Activated T-cell treated with anti-CD3 and anti-CD28 coated beads for 24 hours (primary cell): ENCODE measurements around the gene HPGD.
"Not testable (repeated sequence)": the region's sequence is repeated elsewhere in the genome, so short reads cannot be mapped to it uniquely, and the experiment has no call there.

Experiments
- DNase-seq: peaks from one replicate; pipeline ENCODE4 v3.0.0-alpha.2; 2020; ENCODE audit warnings: low read depth

HPGD gene

DNA sequence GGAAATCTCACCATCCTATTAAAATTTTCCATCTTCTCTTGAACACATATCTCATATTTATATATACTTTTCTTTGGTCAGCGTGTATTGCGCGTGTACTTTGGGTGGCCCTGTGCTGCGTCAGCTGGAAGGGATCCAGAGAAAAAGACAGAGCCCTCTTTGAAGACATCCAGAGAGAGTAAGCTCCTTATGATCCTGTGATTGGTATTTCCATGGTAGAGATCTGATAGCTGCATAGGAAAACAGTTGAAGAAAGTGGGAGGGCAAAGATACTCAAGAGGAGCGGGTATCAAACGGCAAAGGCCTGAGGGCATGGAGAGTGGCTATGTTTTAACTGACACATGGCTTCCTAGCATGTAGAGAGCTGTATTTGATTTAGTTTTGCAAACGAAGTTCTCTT, 4.4 kb upstream of the HPGD start:
- no peak for DNase-seq

DNA sequence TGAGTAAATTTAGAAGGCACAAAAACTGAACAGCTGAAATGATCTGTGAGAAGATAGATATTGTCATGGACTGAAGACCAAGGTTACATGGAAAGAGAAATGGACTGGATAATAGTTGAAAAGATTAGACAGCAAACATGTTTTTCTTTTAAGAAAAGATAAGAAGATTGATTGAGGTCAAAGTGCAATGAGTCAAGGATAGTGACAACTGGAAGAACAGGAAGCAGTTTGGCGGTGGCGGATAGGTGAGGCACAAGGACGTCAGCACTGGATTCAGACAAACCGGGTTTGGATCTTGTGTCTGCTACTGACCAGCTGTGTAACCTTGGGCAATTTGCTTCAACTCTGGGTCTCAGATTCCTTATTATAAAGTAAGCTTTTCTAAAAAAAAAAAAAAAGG, 2.0 kb upstream of the HPGD start:
- no peak for DNase-seq

DNA sequence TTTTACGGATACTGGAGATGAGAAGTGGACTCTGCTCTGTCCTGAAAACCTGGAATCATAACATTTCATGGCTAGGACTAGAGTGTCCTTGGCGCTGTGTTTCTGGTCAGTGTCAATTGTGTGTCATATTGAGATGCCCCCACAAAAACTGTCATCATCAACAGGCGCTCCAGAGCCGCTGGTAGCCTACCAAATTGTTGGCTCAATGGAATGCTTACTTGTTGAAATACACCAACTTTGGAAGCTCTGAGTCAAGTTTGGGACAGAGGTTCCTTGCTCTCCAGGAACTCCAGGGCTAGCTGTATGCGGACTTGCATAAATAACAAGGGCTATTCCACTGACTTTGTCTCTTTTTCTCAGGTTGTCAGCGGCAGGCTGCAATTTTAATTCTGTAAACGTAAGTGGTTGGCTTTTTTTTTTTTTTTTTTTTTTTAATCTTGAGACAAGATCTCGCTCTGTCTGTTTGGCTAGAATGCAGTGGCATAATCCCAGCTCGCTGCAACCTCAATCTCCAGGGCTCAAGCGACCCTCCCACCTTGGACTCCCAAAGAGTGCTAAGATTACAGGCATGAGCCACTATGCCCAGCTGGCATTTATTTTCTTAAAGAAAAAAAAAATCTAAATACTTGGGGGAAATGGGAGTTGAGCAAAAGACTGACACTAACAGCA, 871 bp upstream of the HPGD start:
- DNase-seq, result no peak

DNA sequence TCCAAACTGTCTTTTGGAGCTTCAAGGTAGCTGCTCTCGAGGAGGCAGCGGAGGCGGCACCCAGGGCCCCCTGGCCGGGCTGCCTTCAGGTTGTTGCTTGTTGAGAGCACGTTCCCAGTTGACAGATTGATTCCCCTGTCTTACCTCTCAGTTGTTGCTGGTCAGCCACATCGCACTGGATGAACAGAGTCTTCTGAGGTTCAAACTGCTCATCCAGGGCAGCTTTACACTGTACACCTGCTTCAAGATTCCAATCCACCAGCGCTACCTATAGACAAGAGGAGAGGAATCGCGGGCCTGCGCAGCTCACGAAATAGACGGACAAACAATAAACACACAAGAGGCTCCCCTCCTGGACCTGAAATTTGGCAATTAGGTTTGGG, 497 bp downstream of the HPGD start:
- DNase-seq, result no peak

DNA sequence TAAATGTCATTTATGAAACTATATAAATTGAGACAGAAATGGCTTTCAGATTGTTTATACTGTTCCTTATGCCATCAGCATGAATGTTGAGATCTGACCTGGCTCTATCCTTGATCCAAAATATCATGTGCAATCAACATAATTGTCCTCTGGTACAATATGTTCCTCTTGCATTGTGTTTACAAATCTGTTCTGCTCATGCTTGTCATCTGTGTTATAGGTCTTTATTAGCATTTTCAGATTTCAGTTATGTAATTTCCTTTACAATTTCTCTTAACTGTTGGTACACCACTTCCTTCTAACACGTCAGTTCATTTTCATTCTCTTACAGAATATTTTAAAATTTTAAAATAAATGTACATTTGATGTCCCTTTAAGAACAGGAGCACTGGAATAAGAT, 1.6 kb downstream of the HPGD start:
- no peak for DNase-seq

DNA sequence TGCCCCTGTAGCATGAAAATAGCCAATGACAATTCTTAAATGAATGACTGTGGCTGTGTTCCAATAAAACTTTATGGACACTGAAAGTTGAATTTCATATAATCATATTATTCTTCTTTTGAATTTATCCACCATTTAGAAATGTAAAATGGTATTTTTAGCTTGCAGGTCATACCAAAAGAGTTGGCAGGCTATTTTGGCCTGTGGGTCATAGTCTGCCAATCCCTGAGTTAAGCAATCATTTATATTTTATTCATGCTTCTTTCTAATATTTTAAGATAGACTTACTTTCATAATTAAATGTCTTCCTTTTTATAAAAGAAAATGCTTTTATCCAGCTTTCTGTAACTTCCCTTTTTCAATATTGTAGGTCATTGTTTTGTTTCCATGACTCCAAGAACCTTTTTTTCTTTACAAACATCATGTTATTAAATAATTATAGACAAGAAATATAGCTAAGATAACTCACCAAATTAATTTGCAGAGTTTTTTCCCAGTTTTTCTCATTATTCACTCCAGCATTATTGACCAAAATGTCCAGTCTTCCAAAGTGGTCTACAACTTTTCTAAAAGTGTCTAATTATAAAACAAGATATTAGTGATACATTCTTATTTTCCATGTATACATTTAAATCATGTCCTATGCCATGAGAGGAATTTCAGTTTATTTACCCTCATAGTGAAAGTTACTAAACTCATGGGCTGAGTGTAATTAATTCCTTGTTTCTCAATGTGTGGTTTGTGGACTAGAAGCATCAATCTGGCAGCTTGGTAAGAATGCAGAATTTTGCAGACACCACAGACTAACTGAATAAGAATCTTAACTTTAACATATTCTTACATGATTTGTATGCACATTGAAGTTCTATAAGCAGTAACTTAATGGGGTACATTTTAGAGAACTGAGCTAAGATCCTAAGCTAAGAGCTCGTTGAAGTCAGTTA, 4.5 kb downstream of the HPGD start:
- DNase-seq, result no peak

DNA sequence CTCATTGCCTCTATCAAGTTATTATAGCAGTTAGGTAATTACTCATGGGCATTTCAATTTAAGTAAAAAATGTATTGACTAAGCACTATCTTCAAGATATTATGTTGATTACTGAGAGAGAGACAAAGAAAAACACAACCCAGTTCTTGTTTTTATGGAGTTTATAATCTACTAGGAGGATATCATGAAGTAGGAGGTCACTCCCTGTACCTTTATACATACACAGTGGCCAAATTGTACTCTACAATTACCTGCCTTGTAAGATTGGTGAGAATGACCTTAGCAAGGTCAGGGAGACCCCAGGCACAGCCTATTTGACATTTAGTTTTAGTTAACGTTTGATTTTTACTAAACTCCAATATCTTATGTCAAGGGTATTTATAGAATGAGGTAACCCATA, 5.5 kb downstream of the HPGD start:
- no peak for DNase-seq

DNA sequence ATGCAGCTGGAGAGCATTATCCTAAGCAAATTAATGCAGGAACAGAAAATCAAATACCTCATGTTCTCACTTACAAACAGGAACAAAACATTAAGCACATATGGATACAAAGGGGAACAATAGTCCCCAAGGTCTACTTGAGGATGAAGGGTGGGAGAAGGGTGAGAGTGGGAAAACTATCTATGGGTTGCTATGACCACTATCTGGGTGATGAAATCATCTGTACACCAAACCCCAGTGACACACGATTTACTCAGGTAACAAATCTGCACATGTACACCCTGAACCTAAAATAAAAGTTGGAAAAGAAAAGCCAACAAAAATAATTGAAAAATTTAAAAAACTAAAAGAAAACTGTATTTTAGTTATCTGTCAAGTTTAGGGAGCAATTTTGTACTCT, 5.9 kb downstream of the HPGD start:
- DNase-seq, result no peak

DNA sequence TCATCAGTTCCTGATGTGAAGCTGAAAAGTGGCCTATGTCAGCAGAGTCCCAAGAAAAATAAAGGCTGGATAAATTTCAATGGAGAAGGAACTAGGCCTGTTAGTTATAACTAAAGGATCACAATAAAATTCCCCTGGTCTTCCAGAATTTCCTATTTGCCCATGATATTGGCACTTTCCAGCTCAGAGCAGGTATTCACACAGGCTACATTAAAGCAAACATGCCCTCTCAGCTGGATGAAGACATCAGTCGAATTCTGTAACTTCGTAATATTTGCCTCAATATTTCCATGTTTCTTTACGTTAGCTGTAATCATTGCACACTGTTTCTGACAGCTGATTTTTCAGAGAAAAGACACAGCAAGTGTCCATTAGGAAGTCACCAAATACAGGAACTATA, 9.5 kb downstream of the HPGD start:
- no peak for DNase-seq

DNA sequence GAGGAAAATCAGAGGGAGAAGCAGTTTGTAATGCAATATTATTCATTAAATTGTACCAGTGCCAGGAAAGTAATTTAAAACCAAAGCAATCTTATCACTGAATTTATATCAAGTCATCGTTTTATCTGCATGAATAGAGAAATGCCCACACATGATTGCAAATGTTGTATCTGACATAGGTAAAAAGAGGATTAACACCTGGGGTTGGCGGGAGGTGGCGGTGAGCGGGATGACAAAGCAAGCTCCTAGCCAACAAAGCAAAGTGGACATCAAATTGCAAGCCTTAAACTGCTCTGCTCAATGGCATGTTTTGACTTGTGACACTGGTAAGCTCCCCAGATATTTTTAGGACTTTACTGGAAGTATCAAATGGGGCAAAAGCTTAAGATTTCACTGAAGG, 16.4 kb downstream of the HPGD start:
- no peak for DNase-seq

DNA sequence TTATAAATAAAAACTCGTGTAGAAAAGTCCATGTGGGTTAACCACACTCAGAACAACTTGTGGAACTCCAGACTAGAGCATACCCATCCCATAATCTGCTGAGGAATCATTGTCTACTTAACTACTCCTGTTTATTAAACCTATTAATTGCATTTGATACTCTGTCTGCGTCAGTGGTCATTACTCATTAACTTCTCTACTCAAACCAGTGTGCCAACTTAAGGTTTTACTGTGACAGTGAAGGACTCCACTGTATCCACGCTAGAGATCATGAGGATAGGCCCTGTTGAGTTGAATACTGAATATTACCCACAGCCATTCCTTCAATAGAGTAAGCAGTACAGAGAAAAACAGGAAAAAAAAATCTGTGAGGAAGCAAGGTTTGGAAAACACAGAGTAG, 17.3 kb downstream of the HPGD start:
- DNase-seq, result no peak

DNA sequence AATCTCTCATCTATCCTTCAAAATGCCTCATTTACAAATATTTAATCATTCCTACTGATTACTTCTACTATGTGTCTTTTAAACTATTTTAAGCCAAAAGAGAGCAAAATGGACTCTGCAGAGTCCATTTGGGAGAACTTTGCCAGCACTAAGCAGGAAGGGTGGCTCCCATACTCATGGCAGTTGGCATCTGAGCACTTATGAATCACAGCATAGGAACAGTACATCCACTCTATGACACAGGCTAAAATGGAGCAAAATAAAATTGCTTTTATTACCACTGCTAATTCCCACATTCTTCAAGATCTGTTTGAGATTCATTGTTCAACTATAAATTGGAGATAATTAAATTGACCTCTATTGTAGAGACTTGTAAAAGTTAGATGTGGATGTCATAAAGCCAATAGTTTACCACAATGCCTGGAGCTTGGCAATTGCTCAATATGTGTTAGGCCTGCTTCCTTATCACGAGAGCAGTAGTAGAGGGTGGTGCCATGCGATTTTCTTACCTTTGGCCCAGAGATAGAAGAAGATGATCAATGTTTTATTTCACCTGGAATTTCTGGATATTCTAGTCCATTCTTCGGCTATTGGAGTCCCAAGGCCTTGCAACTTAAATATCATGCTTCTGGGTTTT, 19.1 kb downstream of the HPGD start:
- DNase-seq, result no peak

DNA sequence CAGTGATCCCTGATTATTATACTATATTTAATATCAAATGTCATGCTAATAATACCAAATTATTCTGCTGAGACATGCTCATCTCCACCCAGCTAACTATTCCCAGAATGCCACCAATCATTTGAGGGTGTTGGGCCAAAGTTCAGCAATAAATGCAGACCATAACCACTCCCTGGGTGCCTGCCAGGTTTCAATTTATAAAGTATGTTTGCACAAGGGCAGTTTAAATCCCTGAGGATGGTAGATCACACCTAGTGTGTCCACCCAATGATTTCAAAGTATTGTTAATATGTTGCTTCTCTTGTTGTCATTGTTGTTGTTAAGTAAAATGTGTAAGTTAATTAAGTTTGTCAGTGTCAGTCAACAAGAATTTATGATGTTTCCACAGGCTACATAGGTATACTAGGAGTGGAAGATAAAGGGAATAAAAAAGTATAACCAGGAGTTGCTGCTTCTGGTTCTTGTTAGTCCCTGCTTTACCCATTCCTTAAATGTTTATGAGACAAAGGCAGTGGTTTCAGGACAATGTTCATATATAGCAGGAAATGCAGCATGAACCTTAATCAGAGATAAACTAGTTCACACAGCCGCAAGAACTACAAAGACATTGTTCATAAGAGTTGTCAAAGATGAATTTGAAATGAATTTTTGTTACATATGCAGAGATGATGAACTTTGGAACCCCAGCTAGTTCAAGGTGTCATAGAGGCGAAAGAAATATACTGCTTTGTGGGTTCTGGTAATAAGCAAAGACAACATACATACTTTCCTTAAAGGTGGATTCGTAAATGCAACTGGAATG, 25.5 kb downstream of the HPGD start:
- no peak for DNase-seq

DNA sequence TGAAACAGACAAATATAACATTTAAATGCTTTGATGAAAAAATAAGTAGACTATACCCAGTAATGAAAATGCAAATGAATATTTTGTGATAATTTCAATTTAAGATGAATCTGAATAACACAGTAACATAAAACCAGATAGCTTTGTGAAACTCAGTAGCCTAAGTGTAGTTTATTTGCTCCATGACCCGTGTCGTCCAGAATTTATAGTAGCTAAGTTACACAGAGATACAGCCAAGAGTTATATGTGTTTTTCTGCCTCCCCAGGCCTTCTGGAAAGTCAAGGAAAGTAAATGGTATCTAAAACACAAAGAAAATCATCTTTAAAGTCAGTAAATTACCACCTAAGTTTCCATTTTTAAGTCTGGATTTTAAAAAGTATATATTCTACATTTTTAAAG, 26.7 kb downstream of the HPGD start:
- DNase-seq, result no peak

DNA sequence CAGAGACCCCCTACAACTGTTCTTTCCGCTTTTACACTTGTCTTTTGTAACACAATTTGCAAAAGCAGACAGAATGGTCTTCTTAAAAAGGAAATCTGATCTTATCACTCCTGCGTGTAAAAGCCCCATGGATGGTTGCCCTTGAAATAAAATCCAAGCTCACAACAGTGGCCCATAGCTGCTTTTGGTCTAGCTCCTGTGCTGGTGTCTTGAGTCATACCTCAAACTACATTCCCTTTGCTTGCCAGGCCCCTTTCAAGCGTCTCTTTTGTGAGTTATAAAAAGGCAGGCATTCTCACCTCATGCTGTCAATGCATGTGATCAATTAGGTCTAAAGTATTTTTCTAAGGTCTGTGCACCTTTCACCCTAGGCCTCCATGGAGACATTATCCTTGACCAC, 27.6 kb downstream of the HPGD start:
- DNase-seq, result no peak

DNA sequence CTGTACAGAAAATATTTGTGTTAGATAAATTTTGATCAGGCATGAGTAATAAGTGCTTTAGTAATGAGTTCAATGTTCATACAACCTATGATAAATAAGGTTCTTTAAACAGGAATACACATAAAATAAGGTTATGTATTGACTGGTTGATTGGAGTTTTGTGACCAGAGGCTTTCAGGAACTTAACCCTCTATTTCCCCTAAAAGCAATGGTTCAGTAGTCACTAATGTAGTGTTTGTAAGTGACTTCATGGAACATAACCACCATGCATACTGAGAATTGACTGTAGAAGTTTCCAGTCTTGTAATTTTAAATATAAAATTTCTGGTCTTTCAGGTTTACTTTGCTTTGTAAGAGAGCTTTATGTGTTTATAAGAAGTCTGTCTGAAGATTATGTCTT, 28.1 kb downstream of the HPGD start:
- no peak for DNase-seq

DNA sequence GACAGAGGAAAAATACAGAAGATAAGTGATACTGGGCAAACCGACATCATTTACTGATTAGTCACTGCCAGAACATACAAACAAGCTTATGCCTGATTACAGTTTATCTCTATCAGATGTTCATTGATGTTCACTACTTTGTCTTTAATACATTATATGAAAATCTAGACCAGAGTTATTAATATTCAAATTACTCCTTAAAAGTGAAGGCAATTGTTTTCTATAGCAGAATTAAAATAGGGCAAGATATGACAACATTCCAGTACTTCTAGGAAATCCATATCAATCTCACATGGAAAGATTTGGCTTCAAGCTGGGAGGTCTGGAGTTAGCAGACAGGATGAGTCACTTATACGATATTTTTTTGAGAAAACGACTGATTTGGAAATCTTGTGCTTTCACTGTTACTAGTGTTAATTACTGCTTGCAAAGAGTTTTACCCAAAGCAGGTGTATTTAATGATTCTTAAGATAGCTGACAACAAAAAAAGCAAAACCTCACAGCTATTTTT, 31.8 kb downstream of the HPGD start:
- no peak for DNase-seq

DNA sequence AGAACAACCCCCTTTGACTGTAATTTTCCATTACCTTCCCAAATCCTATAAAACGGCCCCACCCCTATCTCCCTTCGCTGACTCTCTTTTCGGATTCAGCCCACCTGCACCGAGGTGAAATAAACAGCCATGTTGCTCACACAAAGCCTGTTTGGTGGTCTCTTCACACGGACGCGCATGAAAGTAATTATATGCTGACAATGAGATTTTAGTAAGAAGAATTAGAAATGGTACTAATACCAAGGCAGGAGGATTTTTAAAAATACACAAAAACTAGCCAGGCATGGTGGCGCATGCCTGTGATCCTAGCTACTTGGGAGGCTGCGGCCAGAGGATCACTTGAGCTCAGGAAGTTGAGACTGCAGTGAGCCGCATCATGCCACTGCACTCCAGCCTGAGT, 33.9 kb downstream of the HPGD start:
- DNase-seq, result not testable (repeated sequence)

DNA sequence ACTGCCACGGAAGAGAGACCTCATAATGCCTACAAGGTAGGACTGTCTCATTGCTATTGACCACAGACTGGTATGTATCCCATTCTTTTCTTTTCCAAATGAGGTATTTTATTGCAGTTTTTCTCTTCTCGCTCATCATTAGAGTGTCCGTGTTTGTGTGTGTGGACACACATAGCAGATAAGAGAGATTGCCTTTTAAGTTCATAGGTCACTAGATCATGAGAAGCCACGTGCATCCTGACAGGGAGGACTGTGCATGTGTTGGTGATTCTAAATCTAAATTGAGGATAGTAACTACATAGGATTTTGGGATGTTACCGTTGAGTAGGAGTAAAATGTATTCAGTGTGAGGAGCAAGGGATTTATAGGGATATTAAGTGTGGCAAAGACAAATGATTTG, 37.3 kb downstream of the HPGD start:
- no peak for DNase-seq

DNA sequence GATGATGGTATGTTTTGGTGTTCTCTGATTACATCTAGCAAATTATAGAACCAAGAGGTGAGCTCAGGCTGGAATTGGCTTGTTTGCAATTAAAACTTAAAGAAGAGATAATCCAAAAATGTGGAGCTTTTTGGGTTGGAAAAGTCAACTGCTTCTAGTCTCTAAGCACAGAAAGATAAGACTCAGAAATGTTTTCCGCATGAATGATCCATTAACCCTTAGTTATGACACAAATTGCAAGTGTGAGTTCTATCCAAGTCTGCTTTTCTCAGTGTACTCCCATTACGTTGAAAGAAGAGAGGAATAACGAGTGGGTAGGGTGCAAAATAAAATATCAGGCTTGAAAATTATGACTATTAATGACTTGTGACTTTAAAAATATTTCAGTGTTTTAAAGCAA, 38.5 kb downstream of the HPGD start:
- no peak for DNase-seq

DNA sequence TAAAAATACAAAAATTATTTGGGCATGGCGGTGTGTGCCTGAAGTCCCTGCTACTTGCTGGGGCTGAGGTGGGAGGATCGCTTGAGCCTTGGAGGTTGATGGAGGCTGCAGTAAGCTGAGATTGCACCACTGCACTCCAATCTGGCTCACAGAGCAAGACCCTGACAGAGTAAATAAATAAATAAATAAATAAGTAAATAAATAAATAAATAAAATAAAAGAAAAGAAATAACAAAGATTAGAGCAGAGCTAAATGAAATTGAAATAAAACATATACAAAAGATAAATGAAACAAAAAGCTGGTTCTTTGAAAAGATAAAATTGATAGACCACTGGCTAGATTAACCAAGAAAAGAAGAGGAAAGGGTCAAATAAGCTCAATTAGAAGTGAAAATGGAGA, 43.1 kb downstream of the HPGD start:
- DNase-seq, result no peak

DNA sequence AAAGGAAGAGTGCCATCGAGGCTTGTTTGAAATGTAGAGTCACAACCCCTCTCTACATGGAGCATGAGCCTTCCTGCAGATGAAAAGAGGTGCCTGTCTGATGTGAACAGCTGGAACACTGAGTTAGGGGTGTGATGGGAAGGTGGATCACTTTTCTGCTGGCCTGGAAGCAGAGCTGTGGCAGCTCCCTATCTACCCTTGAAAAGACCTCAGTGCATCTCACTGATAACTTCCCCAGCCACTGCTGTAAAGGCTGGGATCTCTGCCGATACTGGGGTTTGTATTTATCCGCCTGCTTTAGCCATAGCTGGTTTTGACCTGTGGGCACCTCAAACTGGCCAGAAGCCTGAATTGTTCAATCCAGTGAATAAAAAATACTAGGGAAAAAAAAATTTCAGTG, 46.8 kb downstream of the HPGD start:
- no peak for DNase-seq
